Activated T-helper 1 cell treated with anti-CD3 and anti-CD28 coated beads, Interleukin-12 subunit alpha, Interleukin-12 subunit beta, Interleukin-2, Interleukin-4 antibody, amounts not matched to agents 30 ng/mL and 10 ng/mL and 1 ng/mL, durations not matched to agents 14 hours and 24 hours and 36 hours (primary cell): Measurements from ENCODE around the gene ATG101. TPM values are rescaled to one million over a fixed set of nuclear protein-coding genes. Genes with fewer than 3 reads are reported as not detected.
A peak's percentile ranks its signal among the peaks of the same experiment; 100 is the strongest.

Experiments used
- DNase-seq: peaks from one replicate; pipeline ENCODE4 v3.0.0; 2021; ENCODE audit warnings: low spot score
- H3K27ac Mint-ChIP-seq: one replicate; pipeline ENCODE4 v1.8.0; 2021; ENCODE audit warnings: mild to moderate bottlenecking, mixed read lengths
- H3K27me3 Mint-ChIP-seq: one replicate; pipeline ENCODE4 v1.8.0; 2022; ENCODE audit warnings: mild to moderate bottlenecking, moderate library complexity, mixed read lengths; ENCODE audit not compliant: insufficient read depth
- H3K36me3 Mint-ChIP-seq: one replicate; pipeline ENCODE4 v1.8.0; 2021; ENCODE audit warnings: low read depth, mixed read lengths
- H3K4me1 Mint-ChIP-seq: one replicate; pipeline ENCODE4 v1.8.0; 2021; ENCODE audit warnings: low read depth, mixed read lengths
- H3K4me3 Mint-ChIP-seq: one replicate; pipeline ENCODE4 v1.8.0; 2021; ENCODE audit warnings: mild to moderate bottlenecking, moderate library complexity, mixed read lengths
- H3K9me3 Mint-ChIP-seq: one replicate; pipeline ENCODE4 v1.8.0; 2021; ENCODE audit warnings: mixed read lengths
- intact Hi-C: fragments of 100-400 bp; cut with micrococcal nuclease; formaldehyde crosslinking; loops from one replicate; pipeline ENCODE4 v1.15.1; 2024
- total RNA-seq: library from RNA; stranded (reverse); gene quantifications from 2 replicates; pipeline ENCODE4 v1.2.3, GENCODE V29; 2022

ATG101 gene
- total RNA-seq, 1 donor from 2014 or later: 56.2 TPM

- H3K27me3 Mint-ChIP-seq: peaks cover 2% of the 10 kb centered on the region
Measured at GRCh38 chr12:52063981-52064649, 5.7 kb upstream of the ATG101 start.

GRCh38 chr12:52066346-52067080 lies 3.3 kb upstream of the ATG101 start:
- intact Hi-C loops: no loop called here
- peaks cover 30% of the 10 kb centered on the region for H3K4me1 Mint-ChIP-seq

More at GRCh38 chr12:52063981-52064649, 5.7 kb upstream of the ATG101 start:
- Mint-ChIP-seq H3K36me3 (peaks cover 2% of the 10 kb centered on the region), H3K9me3 (no peaks in the 10 kb centered on the region), H3K4me3 (no peak overlapping the region), H3K27ac (no peak overlapping the region), H3K4me1 (peaks cover 10% of the 10 kb centered on the region)
- DNase-seq: no peak
- intact Hi-C loops: no loop called here

GRCh38 chr12:52067081-52067374 lies 2.8 kb upstream of the ATG101 start:
- Mint-ChIP-seq H3K27ac (no peak overlapping the region), H3K9me3 (no peaks in the 10 kb centered on the region), H3K4me3 (no peak overlapping the region), H3K27me3 (peaks cover 2% of the 10 kb centered on the region), H3K4me1 (peaks cover 35% of the 10 kb centered on the region), H3K36me3 (peaks cover 7% of the 10 kb centered on the region)
- no peak for DNase-seq
- intact Hi-C loops: no loop called here

More at GRCh38 chr12:52066346-52067080, 3.3 kb upstream of the ATG101 start:
- DNase-seq: no peak
- no peaks in the 10 kb centered on the region for H3K9me3 Mint-ChIP-seq
- H3K36me3 Mint-ChIP-seq: peaks cover 4% of the 10 kb centered on the region
- H3K27ac Mint-ChIP-seq: no peak overlapping the region
- H3K27me3 Mint-ChIP-seq: peaks cover 2% of the 10 kb centered on the region
- H3K4me3 Mint-ChIP-seq: no peak overlapping the region

- no peak for DNase-seq
- intact Hi-C loops: loop anchor here (1.0 kb wide), 1 partner anchor 13 kb away; no protein-coding TSS in a partner anchor
- Mint-ChIP-seq H3K27me3 (no peaks in the 10 kb centered on the region), H3K4me3 (peak overlapping the region; percentile 96), H3K4me1 (peaks cover 54% of the 10 kb centered on the region), H3K36me3 (peaks cover 32% of the 10 kb centered on the region), H3K9me3 (no peaks in the 10 kb centered on the region), H3K27ac (peak overlapping the region; percentile 99)
Measured at GRCh38 chr12:52070185-52070925, 577 bp downstream of the ATG101 start.

GRCh38 chr12:52073531-52074381 lies 4.0 kb downstream of the ATG101 start:
- intact Hi-C loops: no loop called here
- H3K27ac Mint-ChIP-seq: peak overlapping the region; percentile 59
- no peaks in the 10 kb centered on the region for H3K27me3 Mint-ChIP-seq
- no peak overlapping the region for H3K4me3 Mint-ChIP-seq
- DNase-seq: no peak
- no peaks in the 10 kb centered on the region for H3K9me3 Mint-ChIP-seq
- peaks cover 42% of the 10 kb centered on the region for H3K36me3 Mint-ChIP-seq
- H3K4me1 Mint-ChIP-seq: peaks cover 46% of the 10 kb centered on the region

- Mint-ChIP-seq H3K4me1 (peaks cover 38% of the 10 kb centered on the region), H3K36me3 (peaks cover 42% of the 10 kb centered on the region), H3K9me3 (no peaks in the 10 kb centered on the region), H3K4me3 (no peak overlapping the region), H3K27ac (no peak overlapping the region), H3K27me3 (no peaks in the 10 kb centered on the region)
- intact Hi-C loops: no loop called here
- DNase-seq: no peak
Measured at GRCh38 chr12:52074971-52075724, 5.4 kb downstream of the ATG101 start.

GRCh38 chr12:52076811-52077210 lies 7.0 kb downstream of the ATG101 start:
- intact Hi-C loops: no loop called here
- Mint-ChIP-seq H3K9me3 (no peaks in the 10 kb centered on the region), H3K27me3 (no peaks in the 10 kb centered on the region), H3K27ac (no peak overlapping the region), H3K36me3 (peaks cover 37% of the 10 kb centered on the region), H3K4me1 (peaks cover 21% of the 10 kb centered on the region), H3K4me3 (no peak overlapping the region)
- DNase-seq: no peak

- intact Hi-C loops: no loop called here
- Mint-ChIP-seq H3K27ac (no peak overlapping the region), H3K4me1 (peaks cover 9% of the 10 kb centered on the region), H3K4me3 (no peak overlapping the region), H3K27me3 (no peaks in the 10 kb centered on the region), H3K9me3 (no peaks in the 10 kb centered on the region), H3K36me3 (peaks cover 28% of the 10 kb centered on the region)
- no peak for DNase-seq
Measured at GRCh38 chr12:52078276-52078675, 8.5 kb downstream of the ATG101 start.

GRCh38 chr12:52079576-52080402 lies 10.0 kb downstream of the ATG101 start, which contains the start of gene SMIM41:
TSS of gene SMIM41 (plus strand) at chr12:52079704. CDS start at chr12:52079780, 76 bp downstream.
- Mint-ChIP-seq H3K27ac (peak within 1 kb of the TSS; percentile 23), H3K27me3 (no peaks in the 10 kb centered on the region), H3K4me3 (no peak within 1 kb of the TSS), H3K36me3 (peaks cover 14% of the 10 kb centered on the region), H3K4me1 (no peaks in the 10 kb centered on the region), H3K9me3 (no peaks in the 10 kb centered on the region)
- DNase-seq: no peak
- intact Hi-C loops: loop anchor here (5.0 kb wide), 1 partner anchor 38 kb away; no protein-coding TSS in a partner anchor

- H3K27ac Mint-ChIP-seq: peak overlapping the region; percentile 23
- no peak overlapping the region for H3K4me3 Mint-ChIP-seq
- no peaks in the 10 kb centered on the region for H3K9me3 Mint-ChIP-seq
- intact Hi-C loops: loop anchor here (5.0 kb wide), 1 partner anchor 37 kb away; no protein-coding TSS in a partner anchor
- DNase-seq: no peak
- H3K4me1 Mint-ChIP-seq: no peaks in the 10 kb centered on the region
- peaks cover 10% of the 10 kb centered on the region for H3K36me3 Mint-ChIP-seq
- H3K27me3 Mint-ChIP-seq: peaks cover 2% of the 10 kb centered on the region
Measured at GRCh38 chr12:52080403-52081251, 10.8 kb downstream of the ATG101 start.
